ENCODE results near the gene RSRP1. TPM values are rescaled to one million over a fixed set of nuclear protein-coding genes. Genes with fewer than 3 reads are reported as not detected.
"Not testable (repeated sequence)": the region's sequence is repeated elsewhere in the genome, so short reads cannot be mapped to it uniquely, and the experiment has no call there.

RSRP1 gene, protein sequence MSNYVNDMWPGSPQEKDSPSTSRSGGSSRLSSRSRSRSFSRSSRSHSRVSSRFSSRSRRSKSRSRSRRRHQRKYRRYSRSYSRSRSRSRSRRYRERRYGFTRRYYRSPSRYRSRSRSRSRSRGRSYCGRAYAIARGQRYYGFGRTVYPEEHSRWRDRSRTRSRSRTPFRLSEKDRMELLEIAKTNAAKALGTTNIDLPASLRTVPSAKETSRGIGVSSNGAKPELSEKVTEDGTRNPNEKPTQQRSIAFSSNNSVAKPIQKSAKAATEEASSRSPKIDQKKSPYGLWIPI
- 124 and 127 TPM in 2 replicates for total RNA-seq
- long read RNA-seq, transcript RSRP1-207 (4 exons, 2,941 nt), result major isoform, 44 of 171 reads
- long read RNA-seq, transcript RSRP1-202 (3 exons, 1,954 nt), result minor isoform, 23 of 171 reads
- long read RNA-seq, transcript RSRP1-201 (5 exons, 1,502 nt), result minor isoform, 12 of 171 reads
- long read RNA-seq, partial matches to known transcripts, result 18 of 171 reads
- long read RNA-seq, other reads (novel, unspliced or antisense), result 71 of 171 reads

DNA sequence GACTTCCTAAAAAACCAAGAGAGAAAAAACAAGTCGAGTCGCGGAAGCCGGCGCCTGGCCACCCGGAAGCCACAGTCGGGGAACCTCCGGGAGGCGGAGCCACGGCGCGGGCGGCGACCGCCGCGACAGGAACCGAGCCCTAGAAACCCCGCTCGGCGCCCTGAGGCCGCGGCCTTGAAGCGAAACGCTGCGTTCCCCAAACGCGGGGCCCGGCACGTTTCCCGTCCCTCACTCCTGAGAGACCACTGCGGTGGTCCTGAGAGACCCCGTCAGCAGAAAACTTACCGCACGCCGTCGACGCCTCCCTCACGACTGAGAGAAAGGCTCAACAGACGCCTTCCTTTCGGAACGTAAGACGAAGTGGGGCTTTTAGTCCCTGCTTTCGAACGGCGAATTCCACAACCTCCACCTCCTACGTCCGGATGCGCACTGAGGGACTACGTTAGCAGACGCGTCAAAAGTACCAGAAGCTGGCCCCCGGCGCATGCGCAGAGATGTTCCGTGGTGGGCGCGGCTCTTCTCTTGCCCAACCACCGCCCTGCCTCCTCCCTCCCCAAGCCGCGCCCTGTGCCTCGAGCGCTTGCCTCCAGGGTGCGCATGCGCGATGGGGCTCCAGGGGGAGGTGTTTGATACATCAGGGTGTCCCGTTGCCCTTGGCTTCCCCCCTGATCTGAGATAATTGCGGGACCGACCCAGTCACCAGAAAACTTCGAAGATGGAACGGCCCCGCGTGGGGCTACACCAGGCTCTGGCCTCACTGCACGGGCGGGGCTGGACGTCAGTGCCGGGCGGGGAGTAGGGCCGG lies at the start of gene RSRP1:
TSS of gene RSRP1 (minus strand) at position 431 of the 805 bp plus-strand sequence. CDS start 491 bp downstream, outside the sequence.
- DNase-seq (ENCODE audit: low spot score, unreplicated experiment), result peak; percentile 98
- Mint-ChIP-seq H3K4me3 (ENCODE audit: low read depth) (peak within 1 kb of the TSS; percentile 96), H3K27ac (peak within 1 kb of the TSS; percentile 99), H3K4me1 (ENCODE audit: low read depth) (peaks cover 28% of the 10 kb centered on the region), H3K9me3 (ENCODE audit: low read depth) (no peaks in the 10 kb centered on the region), H3K27me3 (no peaks in the 10 kb centered on the region), H3K36me3 (ENCODE audit: insufficient read depth) (peaks cover 7% of the 10 kb centered on the region)
- TF ChIP-seq, protein P1, sequence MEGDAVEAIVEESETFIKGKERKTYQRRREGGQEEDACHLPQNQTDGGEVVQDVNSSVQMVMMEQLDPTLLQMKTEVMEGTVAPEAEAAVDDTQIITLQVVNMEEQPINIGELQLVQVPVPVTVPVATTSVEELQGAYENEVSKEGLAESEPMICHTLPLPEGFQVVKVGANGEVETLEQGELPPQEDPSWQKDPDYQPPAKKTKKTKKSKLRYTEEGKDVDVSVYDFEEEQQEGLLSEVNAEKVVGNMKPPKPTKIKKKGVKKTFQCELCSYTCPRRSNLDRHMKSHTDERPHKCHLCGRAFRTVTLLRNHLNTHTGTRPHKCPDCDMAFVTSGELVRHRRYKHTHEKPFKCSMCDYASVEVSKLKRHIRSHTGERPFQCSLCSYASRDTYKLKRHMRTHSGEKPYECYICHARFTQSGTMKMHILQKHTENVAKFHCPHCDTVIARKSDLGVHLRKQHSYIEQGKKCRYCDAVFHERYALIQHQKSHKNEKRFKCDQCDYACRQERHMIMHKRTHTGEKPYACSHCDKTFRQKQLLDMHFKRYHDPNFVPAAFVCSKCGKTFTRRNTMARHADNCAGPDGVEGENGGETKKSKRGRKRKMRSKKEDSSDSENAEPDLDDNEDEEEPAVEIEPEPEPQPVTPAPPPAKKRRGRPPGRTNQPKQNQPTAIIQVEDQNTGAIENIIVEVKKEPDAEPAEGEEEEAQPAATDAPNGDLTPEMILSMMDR (IDR thresholded peaks at IDR 0.05; ENCODE audit: unreplicated experiment), result no peak

DNA sequence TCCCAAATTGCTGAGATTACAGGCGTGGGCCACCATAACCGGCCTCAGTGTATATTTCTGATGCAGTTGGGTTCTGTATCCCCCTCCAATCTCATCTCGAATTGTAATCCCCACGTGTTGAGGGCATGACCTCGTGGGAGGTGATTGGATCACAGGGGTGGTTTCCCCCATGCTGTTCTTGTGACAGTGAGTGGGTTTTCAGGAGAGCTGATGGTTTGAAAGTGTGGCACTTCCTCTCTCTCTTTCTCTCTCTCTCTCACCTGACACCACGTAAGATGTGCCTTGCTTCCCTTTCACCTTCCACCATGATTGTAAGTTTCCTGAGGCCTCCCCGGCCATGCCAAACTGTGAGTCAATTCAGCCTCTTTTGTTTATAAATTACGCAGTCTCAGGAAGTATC lies 49.2 kb upstream of the RSRP1 start:
- not testable (repeated sequence) for H3K9me3 Mint-ChIP-seq (ENCODE audit: low read depth); H3K4me3 Mint-ChIP-seq (ENCODE audit: low read depth); H3K4me1 Mint-ChIP-seq (ENCODE audit: low read depth); H3K27ac Mint-ChIP-seq; H3K36me3 Mint-ChIP-seq (ENCODE audit: insufficient read depth); H3K27me3 Mint-ChIP-seq; DNase-seq (ENCODE audit: low spot score, unreplicated experiment)

DNA sequence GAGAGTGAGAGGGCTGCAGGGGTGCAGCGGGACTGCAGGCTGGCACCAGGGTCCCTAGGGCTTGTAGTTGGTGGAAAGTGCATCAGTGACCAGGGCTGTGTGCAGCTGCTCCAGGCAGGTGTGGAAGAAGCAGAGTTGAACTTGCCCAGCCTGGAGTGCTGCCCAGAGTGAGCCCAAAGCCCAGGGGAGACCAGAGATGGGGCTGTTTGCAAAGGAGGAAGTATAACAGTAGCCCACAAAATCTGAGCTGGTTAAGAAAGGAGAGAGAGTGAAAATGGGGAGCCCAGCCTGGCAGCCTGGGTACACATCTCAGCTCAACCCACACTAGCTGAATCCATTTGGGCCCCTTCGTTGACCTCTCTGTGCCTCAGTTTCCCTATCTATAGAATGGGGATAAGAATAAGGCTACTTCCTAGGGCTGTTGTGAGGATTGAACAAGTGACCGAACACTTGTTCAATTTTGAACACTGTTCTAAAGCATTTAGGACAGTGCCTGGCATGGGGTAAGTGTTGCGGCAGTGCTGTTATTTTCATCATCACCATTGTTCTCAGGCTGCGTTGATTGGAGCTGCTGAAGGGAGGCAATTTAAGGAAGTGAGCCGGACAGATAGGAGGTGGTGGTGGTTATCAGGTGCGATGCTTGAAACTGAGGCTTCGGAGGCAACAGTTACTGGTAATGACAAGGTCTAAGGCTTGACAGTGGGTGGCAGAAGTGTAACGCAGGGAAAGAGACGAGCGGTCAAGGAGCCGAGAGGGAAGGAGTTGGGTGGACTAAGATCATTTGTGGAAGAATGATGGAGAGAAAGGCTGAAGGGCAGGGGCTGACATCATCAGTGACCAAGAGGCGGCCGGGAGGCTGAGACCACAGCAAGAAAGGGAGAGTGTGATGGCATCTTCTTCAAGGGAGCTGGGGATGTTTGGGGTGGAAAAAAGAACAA lies 47.9 kb upstream of the RSRP1 start:
- DNase-seq (ENCODE audit: low spot score, unreplicated experiment); H3K36me3 Mint-ChIP-seq (ENCODE audit: insufficient read depth); H3K27ac Mint-ChIP-seq; H3K4me1 Mint-ChIP-seq (ENCODE audit: low read depth); H3K4me3 Mint-ChIP-seq (ENCODE audit: low read depth); H3K9me3 Mint-ChIP-seq (ENCODE audit: low read depth); H3K27me3 Mint-ChIP-seq: not testable (repeated sequence)

DNA sequence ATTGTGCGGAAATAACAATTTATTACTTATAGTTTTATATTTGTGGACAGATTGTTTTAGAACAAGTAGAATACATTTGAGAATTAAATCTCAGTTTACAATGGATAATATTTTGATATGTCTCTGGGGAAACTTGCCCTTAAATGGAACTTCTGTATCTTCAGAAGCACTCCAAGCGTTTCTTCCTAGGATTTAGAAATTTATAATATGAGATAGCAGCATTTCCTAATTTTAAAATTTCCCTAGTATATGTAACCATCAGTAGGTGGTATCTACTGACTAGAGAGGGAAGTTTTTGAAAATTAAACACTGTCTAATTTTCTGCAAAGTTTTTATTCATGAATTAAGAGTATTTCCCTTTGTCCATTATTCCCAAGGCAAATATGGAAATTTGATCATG lies 46.2 kb upstream of the RSRP1 start:
- DNase-seq (ENCODE audit: low spot score, unreplicated experiment); H3K4me1 Mint-ChIP-seq (ENCODE audit: low read depth); H3K27me3 Mint-ChIP-seq; H3K4me3 Mint-ChIP-seq (ENCODE audit: low read depth); H3K27ac Mint-ChIP-seq; H3K9me3 Mint-ChIP-seq (ENCODE audit: low read depth); H3K36me3 Mint-ChIP-seq (ENCODE audit: insufficient read depth): not testable (repeated sequence)

DNA sequence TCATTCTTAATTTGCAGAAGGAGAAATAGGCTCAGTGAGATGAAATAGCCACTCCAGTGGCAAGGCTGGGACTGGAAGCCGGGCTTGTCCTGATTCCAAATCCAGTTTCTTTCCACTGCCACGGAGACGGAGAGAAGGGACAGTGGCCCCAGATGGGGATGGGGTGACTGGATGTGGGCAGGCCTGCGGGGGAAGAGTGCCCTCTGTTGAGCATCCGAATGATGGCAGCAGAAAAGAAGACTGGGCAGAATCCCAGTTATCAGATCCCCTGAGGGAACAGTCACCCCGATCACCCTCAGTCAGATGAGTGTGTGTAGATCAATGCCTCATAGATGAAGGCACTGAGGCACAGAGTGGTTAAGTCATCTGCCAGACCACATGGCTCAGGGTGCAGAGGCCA lies 42.8 kb upstream of the RSRP1 start:
- not testable (repeated sequence) for H3K27me3 Mint-ChIP-seq; H3K9me3 Mint-ChIP-seq (ENCODE audit: low read depth); H3K4me1 Mint-ChIP-seq (ENCODE audit: low read depth); DNase-seq (ENCODE audit: low spot score, unreplicated experiment); H3K4me3 Mint-ChIP-seq (ENCODE audit: low read depth); H3K36me3 Mint-ChIP-seq (ENCODE audit: insufficient read depth); H3K27ac Mint-ChIP-seq
- TF ChIP-seq, protein P1 (IDR thresholded peaks at IDR 0.05; ENCODE audit: unreplicated experiment), result peak; percentile 14

DNA sequence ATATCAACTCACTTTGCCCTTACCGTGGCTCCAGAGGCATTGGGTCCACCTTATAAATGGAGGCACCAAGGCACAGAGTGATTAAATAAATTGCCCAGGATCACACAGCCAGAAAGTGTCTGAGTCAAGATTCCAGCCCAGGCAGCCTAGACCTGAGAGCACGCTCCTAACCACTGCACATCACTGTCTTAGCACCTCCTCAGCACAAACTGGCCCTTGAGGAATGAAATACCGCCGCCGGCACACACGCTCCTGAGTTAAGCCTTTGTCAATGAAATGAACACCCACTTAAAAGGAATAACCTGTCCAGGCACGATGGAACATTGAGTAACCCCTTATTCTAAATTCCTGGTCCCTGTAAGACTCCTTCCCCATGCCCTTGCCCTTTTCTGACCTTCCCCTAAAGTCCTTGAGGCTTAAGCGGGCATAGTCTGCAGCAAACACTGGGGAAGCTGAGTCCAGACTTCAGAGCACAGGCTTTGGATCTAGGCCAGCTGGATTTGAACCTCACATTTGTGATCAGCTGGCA lies 41.4 kb upstream of the RSRP1 start:
- not testable (repeated sequence) for H3K9me3 Mint-ChIP-seq (ENCODE audit: low read depth); H3K36me3 Mint-ChIP-seq (ENCODE audit: insufficient read depth); H3K27ac Mint-ChIP-seq; H3K27me3 Mint-ChIP-seq; H3K4me3 Mint-ChIP-seq (ENCODE audit: low read depth); H3K4me1 Mint-ChIP-seq (ENCODE audit: low read depth); DNase-seq (ENCODE audit: low spot score, unreplicated experiment)

DNA sequence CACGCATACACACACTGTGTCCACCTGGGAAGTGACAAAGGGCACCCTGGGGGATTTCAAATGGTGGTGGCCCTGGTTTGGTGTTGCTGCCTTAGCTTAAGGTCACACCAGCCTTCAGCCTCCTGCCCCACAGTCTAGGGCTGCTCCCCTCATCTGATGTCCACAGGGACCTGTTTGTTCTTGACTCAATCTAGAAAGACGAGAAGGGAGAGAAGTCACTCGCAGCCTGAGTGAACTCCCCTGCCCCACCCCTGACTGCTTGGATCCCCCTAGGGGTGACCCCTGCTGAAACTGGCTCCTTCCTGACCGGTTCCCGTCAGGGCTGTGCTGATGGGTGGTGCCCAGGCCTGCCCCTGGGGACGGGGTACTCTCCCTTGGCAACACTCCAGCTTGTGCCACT lies 39.9 kb upstream of the RSRP1 start:
- H3K4me3 Mint-ChIP-seq (ENCODE audit: low read depth); H3K27ac Mint-ChIP-seq; H3K36me3 Mint-ChIP-seq (ENCODE audit: insufficient read depth): not testable (repeated sequence)

DNA sequence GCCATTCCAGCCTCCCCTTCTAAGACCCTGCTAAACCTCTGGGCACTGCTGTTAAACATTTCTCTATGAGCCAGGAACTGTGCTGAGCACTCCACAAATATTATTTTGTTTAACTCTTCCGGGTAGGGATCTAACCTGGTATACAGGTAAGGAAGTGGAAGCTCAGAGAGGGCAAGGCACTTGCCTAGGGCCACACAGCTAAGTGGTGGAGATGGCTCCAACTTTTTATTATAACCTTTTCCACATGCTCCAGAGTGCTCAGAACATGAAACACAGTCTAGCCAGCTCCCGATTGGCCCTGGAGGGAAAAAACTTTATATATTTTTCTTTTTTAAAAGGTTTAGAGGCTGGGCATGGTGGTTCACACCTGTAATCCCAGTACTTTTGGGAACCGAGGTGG lies 38.6 kb upstream of the RSRP1 start:
- not testable (repeated sequence) for DNase-seq (ENCODE audit: low spot score, unreplicated experiment); H3K36me3 Mint-ChIP-seq (ENCODE audit: insufficient read depth); H3K27me3 Mint-ChIP-seq; H3K4me3 Mint-ChIP-seq (ENCODE audit: low read depth); H3K9me3 Mint-ChIP-seq (ENCODE audit: low read depth); H3K4me1 Mint-ChIP-seq (ENCODE audit: low read depth); H3K27ac Mint-ChIP-seq

More for the DNA sequence above, 39.9 kb upstream of the RSRP1 start:
- not testable (repeated sequence) for DNase-seq (ENCODE audit: low spot score, unreplicated experiment); H3K4me1 Mint-ChIP-seq (ENCODE audit: low read depth); H3K27me3 Mint-ChIP-seq; H3K9me3 Mint-ChIP-seq (ENCODE audit: low read depth)

DNA sequence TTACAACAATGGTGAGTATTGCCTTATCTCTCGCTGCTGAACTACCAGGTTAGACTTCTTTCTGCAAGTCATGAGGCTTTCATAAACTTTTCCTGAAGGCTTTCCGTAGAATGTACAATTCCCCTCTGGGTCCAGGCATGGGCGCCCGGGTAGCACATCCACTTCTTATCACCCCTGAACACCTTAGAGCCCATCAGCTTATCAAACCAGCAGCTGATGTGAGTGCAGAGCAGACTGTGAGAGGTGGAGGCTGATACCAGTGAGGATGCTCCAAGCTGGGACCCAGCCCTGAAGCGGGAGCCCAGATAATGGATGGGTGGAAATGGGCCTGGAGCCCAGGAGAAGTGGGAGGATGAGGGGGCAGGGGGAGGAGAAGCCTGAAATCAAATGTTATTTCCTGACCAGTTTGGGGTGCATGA lies 32.4 kb upstream of the RSRP1 start:
- not testable (repeated sequence) for H3K9me3 Mint-ChIP-seq (ENCODE audit: low read depth); H3K4me3 Mint-ChIP-seq (ENCODE audit: low read depth); H3K4me1 Mint-ChIP-seq (ENCODE audit: low read depth); DNase-seq (ENCODE audit: low spot score, unreplicated experiment); H3K36me3 Mint-ChIP-seq (ENCODE audit: insufficient read depth); H3K27ac Mint-ChIP-seq; H3K27me3 Mint-ChIP-seq

DNA sequence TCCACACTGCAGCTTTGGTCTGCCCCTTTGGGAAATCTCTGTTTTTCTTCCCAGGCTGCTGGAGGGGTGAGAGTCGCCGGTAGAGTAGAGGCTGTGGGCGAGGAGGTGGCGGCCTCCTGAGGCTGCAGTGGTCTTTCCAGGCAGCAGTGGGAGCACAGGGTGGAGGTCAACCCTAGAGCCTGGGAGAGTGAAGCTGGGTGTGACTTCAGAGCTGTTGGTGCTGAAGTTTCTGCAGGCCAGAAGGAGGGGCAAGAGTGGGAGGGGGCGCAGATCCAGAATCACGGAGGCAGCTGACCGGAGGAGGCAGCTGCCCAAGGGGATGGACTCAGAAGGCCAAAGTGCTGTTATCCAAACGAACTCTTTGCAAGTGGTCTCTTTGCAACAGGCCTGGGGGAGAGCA lies 31.5 kb upstream of the RSRP1 start:
- H3K9me3 Mint-ChIP-seq (ENCODE audit: low read depth); H3K27me3 Mint-ChIP-seq; DNase-seq (ENCODE audit: low spot score, unreplicated experiment); H3K27ac Mint-ChIP-seq; H3K4me3 Mint-ChIP-seq (ENCODE audit: low read depth); H3K4me1 Mint-ChIP-seq (ENCODE audit: low read depth); H3K36me3 Mint-ChIP-seq (ENCODE audit: insufficient read depth): not testable (repeated sequence)

Measured in progenitor cell of endocrine pancreas (in vitro differentiated cells).